Measurements from ENCODE around the gene GOLM1. TPM values are rescaled to one million over a fixed set of nuclear protein-coding genes. Genes with fewer than 3 reads are reported as not detected.

The GOLM1 gene
- 61.8 and 68.3 TPM in 2 replicates for total RNA-seq

GRCh38 chr9:86098824-86099700 is at the start of gene GOLM1:
TSS of gene GOLM1 (minus strand) at chr9:86099558. CDS start at chr9:86079320, 20,238 bp downstream.

Other genes starting within 250 kb of the GOLM1 start
- gene NAA35, start 158.4 kb downstream of the GOLM1 start, total RNA-seq, result 11.2 and 13.3 TPM in 2 replicates
- gene C9orf153, start 160.1 kb upstream of the GOLM1 start, total RNA-seq, result not detected in 2 replicates
- 24.7 and 32.9 TPM in 2 replicates for gene ISCA1, start 183.0 kb upstream of the GOLM1 start, total RNA-seq

All from epithelial cell of alveolus of lung (primary cell).